Measurements from ENCODE around the gene TCF7L1.

- TF ChIP-seq CTCF (optimal IDR thresholded peaks at IDR 0.05 in 1 of 3, IDR thresholded peaks at IDR 0.05 in 1 of 3, conservative IDR thresholded peaks at IDR 0.05 in 1 of 3; ENCODE audit: extremely low read depth in 1 of 3, insufficient read depth in 2 of 3, low read length in 3 of 3) (no peak), EZH2 (IDR thresholded peaks at IDR 0.05; ENCODE audit: low read length) (no peak)
Observed at GRCh38 chr2:85327160-85327821, 194.1 kb downstream of the TCF7L1 start.

Data from keratinocyte (primary cell).